Measurements from ENCODE around the gene SEPTIN6.
A peak's percentile ranks its signal among the peaks of the same experiment; 100 is the strongest.

SEPTIN6 gene

DNA sequence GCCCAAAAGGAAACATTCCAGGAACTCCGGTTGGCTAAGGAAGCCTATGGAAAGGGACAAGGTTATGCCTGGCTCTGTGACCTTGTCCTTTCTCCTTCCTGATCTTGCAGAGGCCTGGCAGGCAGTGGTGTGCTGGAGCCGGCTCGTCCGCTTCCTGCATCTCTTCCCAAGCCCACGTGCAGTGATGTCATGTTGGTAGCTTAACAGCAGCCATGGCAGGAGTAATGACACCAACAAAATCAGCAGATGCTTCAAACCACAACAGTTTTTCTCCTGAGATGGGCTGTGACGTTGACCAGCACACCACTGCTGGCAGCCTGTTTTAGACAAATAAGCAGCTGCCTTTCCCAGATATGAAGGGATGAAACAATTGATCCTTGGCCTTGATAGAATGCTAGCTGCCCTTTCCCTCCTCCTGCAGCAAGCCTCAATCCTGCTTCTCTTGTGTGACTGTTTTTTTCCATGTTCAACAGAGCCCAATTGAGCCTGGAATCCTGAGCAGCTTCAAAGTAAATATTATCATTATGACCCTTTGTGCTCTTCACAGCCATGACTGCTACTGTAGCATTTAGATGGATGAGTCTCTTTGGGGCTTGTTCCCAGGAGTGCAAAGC is 23.4 kb downstream of the SEPTIN6 start:
- no peak overlapping the region for H3K4me3 ChIP-seq (ENCODE audit: low read depth, low read length)
- H3K9me3 ChIP-seq (ENCODE audit: control insufficient read depth, insufficient read depth, low read depth, low read length): no peaks in the 10 kb centered on the region
- H3K4me1 ChIP-seq (ENCODE audit: control insufficient read depth, insufficient read depth, low read length): peaks cover 15% of the 10 kb centered on the region
- ChIA-PET POLR2A (no interaction called here), CTCF (no interaction called here)
- no peak overlapping the region for H3K27ac ChIP-seq (ENCODE audit: extremely low read depth, low read depth, low read length)
- peaks cover 0 to 8% of the 10 kb centered on the region in 2 experiments; a peak in 2 of 3 replicates for H3K36me3 ChIP-seq (ENCODE audit: control insufficient read depth in 2 of 2, insufficient read depth in 1 of 2, low read length in 2 of 2)
- TF ChIP-seq ZNF155 (tag by site-specific recombination; IDR thresholded peaks at IDR 0.05) (no peak), OSR2 (tag by site-specific recombination; IDR thresholded peaks at IDR 0.05) (peak; percentile 78), ZNF211 (tag by site-specific recombination; IDR thresholded peaks at IDR 0.05; ENCODE audit: low read depth) (no peak), ZNF654 (tag by site-specific recombination; IDR thresholded peaks at IDR 0.05; ENCODE audit: low read depth) (no peak)
- TF ChIP-seq, protein P1, sequence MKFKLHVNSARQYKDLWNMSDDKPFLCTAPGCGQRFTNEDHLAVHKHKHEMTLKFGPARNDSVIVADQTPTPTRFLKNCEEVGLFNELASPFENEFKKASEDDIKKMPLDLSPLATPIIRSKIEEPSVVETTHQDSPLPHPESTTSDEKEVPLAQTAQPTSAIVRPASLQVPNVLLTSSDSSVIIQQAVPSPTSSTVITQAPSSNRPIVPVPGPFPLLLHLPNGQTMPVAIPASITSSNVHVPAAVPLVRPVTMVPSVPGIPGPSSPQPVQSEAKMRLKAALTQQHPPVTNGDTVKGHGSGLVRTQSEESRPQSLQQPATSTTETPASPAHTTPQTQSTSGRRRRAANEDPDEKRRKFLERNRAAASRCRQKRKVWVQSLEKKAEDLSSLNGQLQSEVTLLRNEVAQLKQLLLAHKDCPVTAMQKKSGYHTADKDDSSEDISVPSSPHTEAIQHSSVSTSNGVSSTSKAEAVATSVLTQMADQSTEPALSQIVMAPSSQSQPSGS (tag by site-specific recombination; IDR thresholded peaks at IDR 0.05; ENCODE audit: low read depth): 0 out of 2 replicates have a peak, but pooled peaks have one; percentile 5

DNA sequence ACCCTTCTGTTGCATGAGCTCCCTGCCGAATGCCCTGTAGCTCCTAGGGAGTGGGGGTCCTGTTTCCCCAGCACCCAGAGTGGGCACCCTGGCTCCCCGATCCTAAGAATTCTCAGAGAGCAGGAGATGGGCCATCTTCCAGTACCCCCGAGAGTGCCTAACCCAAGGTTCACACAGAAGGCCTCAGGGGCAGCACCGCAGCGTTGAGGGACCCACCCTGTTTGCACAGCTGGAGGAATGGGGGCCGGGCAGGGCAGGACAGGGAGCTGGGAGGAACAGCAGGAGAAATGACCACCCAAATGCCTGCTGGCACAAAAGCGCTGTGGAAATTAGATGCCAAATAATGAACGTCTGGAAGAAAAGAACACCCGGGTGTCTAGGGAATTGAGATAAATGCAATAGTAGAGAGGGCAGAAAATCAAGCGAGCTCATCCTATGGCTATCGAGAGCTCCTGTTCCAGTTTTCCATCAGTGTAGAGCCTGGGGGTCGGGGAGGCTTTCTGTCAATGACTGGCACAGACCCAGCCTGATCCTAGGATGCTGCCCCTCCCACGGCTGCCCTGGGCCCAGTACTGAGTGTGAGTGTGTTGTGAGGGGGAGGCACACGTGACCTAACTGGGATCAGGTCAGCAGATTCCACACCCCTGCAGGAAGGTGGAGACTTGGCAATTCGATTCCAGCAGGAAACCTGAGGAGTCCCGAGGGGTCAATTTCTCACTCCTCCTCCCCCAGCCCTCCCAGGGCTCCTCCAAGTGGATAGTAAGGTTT is 25.7 kb downstream of the SEPTIN6 start:
- H3K36me3 ChIP-seq (ENCODE audit: control insufficient read depth in 2 of 2, insufficient read depth in 1 of 2, low read length in 2 of 2): peaks cover 0 to 9% of the 10 kb centered on the region in 2 experiments; a peak in 1 of 3 replicates
- H3K9me3 ChIP-seq (ENCODE audit: control insufficient read depth, insufficient read depth, low read depth, low read length): no peaks in the 10 kb centered on the region
- peaks cover 15% of the 10 kb centered on the region for H3K4me1 ChIP-seq (ENCODE audit: control insufficient read depth, insufficient read depth, low read length)
- no peak overlapping the region for H3K4me3 ChIP-seq (ENCODE audit: low read depth, low read length)
- H3K27ac ChIP-seq (ENCODE audit: extremely low read depth, low read depth, low read length): peak overlapping the region; percentile 54; the same call in 1 of the 2 replicates
- POLR2A ChIA-PET: interaction anchor here (1.2 kb wide), 1 partner anchor 12 kb away, joined by 4 read pairs; no protein-coding TSS in a partner anchor
- CTCF ChIA-PET: interaction anchor here (1.0 kb wide), 1 partner anchor 31 kb away, joined by 3 read pairs; no protein-coding TSS in a partner anchor
- peak; percentile 33; the same call in 1 of the 2 replicates for TF ChIP-seq ZIC2 (tag by site-specific recombination; IDR thresholded peaks at IDR 0.05)
- peak; percentile 93 for TF ChIP-seq ZFHX2 (tag by site-specific recombination; conservative IDR thresholded peaks at IDR 0.05)
- TF ChIP-seq, protein P2, sequence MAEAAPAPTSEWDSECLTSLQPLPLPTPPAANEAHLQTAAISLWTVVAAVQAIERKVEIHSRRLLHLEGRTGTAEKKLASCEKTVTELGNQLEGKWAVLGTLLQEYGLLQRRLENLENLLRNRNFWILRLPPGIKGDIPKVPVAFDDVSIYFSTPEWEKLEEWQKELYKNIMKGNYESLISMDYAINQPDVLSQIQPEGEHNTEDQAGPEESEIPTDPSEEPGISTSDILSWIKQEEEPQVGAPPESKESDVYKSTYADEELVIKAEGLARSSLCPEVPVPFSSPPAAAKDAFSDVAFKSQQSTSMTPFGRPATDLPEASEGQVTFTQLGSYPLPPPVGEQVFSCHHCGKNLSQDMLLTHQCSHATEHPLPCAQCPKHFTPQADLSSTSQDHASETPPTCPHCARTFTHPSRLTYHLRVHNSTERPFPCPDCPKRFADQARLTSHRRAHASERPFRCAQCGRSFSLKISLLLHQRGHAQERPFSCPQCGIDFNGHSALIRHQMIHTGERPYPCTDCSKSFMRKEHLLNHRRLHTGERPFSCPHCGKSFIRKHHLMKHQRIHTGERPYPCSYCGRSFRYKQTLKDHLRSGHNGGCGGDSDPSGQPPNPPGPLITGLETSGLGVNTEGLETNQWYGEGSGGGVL (tag by site-specific recombination; IDR thresholded peaks at IDR 0.05): peak; percentile 55
- TF ChIP-seq TRIM28 (IDR thresholded peaks at IDR 0.05; ENCODE audit: borderline replicate concordance, low read length): peak; percentile 48; the same call in 1 of the 2 replicates
- TF ChIP-seq ZNF621 (tag by site-specific recombination; IDR thresholded peaks at IDR 0.05): no peak
- TF ChIP-seq KLF7 (tag by site-specific recombination; IDR thresholded peaks at IDR 0.05; ENCODE audit: borderline replicate concordance): no peak
- TF ChIP-seq, protein P3, sequence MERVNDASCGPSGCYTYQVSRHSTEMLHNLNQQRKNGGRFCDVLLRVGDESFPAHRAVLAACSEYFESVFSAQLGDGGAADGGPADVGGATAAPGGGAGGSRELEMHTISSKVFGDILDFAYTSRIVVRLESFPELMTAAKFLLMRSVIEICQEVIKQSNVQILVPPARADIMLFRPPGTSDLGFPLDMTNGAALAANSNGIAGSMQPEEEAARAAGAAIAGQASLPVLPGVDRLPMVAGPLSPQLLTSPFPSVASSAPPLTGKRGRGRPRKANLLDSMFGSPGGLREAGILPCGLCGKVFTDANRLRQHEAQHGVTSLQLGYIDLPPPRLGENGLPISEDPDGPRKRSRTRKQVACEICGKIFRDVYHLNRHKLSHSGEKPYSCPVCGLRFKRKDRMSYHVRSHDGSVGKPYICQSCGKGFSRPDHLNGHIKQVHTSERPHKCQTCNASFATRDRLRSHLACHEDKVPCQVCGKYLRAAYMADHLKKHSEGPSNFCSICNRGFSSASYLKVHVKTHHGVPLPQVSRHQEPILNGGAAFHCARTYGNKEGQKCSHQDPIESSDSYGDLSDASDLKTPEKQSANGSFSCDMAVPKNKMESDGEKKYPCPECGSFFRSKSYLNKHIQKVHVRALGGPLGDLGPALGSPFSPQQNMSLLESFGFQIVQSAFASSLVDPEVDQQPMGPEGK (tag by site-specific recombination; IDR thresholded peaks at IDR 0.05): peak; percentile 68
- peak; percentile 87 for TF ChIP-seq GLIS1 (tag by site-specific recombination; IDR thresholded peaks at IDR 0.05)
- no peak for TF ChIP-seq ZNF10 (tag by site-specific recombination; IDR thresholded peaks at IDR 0.05)
- no peak for TF ChIP-seq ZNF670 (tag by site-specific recombination; IDR thresholded peaks at IDR 0.05; ENCODE audit: low read depth)
- TF ChIP-seq WT1 (tag by site-specific recombination; IDR thresholded peaks at IDR 0.05): 0 out of 2 replicates have a peak, but pooled peaks have one; percentile 41
- peak; percentile 69 for TF ChIP-seq ZBTB17 (tag by site-specific recombination; IDR thresholded peaks at IDR 0.05)
- peak; percentile 91 for TF ChIP-seq EGR2 (tag by site-specific recombination; IDR thresholded peaks at IDR 0.05; ENCODE audit: low read depth)
- TF ChIP-seq KLF1 (tag by site-specific recombination; IDR thresholded peaks at IDR 0.05): peak; percentile 54
- TF ChIP-seq, protein P4, sequence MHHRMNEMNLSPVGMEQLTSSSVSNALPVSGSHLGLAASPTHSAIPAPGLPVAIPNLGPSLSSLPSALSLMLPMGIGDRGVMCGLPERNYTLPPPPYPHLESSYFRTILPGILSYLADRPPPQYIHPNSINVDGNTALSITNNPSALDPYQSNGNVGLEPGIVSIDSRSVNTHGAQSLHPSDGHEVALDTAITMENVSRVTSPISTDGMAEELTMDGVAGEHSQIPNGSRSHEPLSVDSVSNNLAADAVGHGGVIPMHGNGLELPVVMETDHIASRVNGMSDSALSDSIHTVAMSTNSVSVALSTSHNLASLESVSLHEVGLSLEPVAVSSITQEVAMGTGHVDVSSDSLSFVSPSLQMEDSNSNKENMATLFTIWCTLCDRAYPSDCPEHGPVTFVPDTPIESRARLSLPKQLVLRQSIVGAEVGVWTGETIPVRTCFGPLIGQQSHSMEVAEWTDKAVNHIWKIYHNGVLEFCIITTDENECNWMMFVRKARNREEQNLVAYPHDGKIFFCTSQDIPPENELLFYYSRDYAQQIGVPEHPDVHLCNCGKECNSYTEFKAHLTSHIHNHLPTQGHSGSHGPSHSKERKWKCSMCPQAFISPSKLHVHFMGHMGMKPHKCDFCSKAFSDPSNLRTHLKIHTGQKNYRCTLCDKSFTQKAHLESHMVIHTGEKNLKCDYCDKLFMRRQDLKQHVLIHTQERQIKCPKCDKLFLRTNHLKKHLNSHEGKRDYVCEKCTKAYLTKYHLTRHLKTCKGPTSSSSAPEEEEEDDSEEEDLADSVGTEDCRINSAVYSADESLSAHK (tag by site-specific recombination; IDR thresholded peaks at IDR 0.05): no peak
- peak; percentile 50; the same call in 1 of the 2 replicates for TF ChIP-seq IKZF3 (tag by site-specific recombination; IDR thresholded peaks at IDR 0.05)

Measured in HEK293 (cell line).